ENCODE data around the gene RNF11.

GRCh38 chr1:51274676-51275075 lies 38.6 kb downstream of the RNF11 start:
- TF ChIP-seq TAF1 (IDR thresholded peaks at IDR 0.05; ENCODE audit: borderline replicate concordance, insufficient read depth, low read length) (no peak), SIN3A (IDR thresholded peaks at IDR 0.05; ENCODE audit: borderline replicate concordance, insufficient read depth, low read length) (no peak), POLR2AphosphoS5 (IDR thresholded peaks at IDR 0.05; ENCODE audit: low read depth, low read length) (no peak), FOXP2 (optimal IDR thresholded peaks at IDR 0.05; ENCODE audit: borderline replicate concordance, extremely low read depth, extremely low read length, insufficient read depth) (no peak)
- TF ChIP-seq, protein P1, sequence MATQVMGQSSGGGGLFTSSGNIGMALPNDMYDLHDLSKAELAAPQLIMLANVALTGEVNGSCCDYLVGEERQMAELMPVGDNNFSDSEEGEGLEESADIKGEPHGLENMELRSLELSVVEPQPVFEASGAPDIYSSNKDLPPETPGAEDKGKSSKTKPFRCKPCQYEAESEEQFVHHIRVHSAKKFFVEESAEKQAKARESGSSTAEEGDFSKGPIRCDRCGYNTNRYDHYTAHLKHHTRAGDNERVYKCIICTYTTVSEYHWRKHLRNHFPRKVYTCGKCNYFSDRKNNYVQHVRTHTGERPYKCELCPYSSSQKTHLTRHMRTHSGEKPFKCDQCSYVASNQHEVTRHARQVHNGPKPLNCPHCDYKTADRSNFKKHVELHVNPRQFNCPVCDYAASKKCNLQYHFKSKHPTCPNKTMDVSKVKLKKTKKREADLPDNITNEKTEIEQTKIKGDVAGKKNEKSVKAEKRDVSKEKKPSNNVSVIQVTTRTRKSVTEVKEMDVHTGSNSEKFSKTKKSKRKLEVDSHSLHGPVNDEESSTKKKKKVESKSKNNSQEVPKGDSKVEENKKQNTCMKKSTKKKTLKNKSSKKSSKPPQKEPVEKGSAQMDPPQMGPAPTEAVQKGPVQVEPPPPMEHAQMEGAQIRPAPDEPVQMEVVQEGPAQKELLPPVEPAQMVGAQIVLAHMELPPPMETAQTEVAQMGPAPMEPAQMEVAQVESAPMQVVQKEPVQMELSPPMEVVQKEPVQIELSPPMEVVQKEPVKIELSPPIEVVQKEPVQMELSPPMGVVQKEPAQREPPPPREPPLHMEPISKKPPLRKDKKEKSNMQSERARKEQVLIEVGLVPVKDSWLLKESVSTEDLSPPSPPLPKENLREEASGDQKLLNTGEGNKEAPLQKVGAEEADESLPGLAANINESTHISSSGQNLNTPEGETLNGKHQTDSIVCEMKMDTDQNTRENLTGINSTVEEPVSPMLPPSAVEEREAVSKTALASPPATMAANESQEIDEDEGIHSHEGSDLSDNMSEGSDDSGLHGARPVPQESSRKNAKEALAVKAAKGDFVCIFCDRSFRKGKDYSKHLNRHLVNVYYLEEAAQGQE (IDR thresholded peaks at IDR 0.05; ENCODE audit: insufficient read depth in 1 of 2, low read depth in 2 of 2, low read length in 2 of 2): no peak

Measured in PFSK-1 (cell line).